Left lung (tissue), 10 donors: ENCODE measurements around the gene ALDH3A1. TPM values are rescaled to one million over a fixed set of nuclear protein-coding genes. Genes with fewer than 3 reads are reported as not detected.
A peak's percentile ranks its signal among the peaks of the same experiment; 100 is the strongest.

Experiments
- ATAC-seq: fragments of 200-7000 bp; cut with Tn5 transposase; one replicate; pipeline ENCODE4 v1.9.1; 2020; ENCODE audit warnings: moderate library complexity
- DNase-seq, 4 donors: peaks; one replicate each; pipeline ENCODE4 v3.0.0-alpha.2; 2013 to 2020
- H3K27ac ChIP-seq, 2 donors: fragments of 200-600 bp; sonication (generic) in 1 of 2; one replicate each; pipeline versions ENCODE4 v1.5.0 to v1.8.0; 2020 to 2021
- H3K27me3 ChIP-seq, 2 donors: fragments of 200-600 bp; sonication (generic) in 1 of 2; one replicate each; pipeline versions ENCODE4 v1.5.0 to v1.8.0; 2020 to 2021
- H3K36me3 ChIP-seq, 2 donors: fragments of 200-600 bp; sonication (generic) in 1 of 2; one replicate each; pipeline versions ENCODE4 v1.5.0 to v1.8.0; 2020 to 2021
- H3K4me1 ChIP-seq, 2 donors: fragments of 200-600 bp; one replicate each; pipeline ENCODE4 v1.8.0; 2021
- H3K4me3 ChIP-seq, 2 donors: fragments of 200-600 bp; sonication (generic) in 1 of 2; one replicate each; pipeline versions ENCODE4 v1.5.0 to v1.8.0; 2020 to 2021; ENCODE audit warnings: mild to moderate bottlenecking in 1 of 2
- H3K9me3 ChIP-seq, 2 donors: fragments of 200-600 bp; sonication (generic) in 1 of 2; one replicate each; pipeline versions ENCODE4 v1.5.0 to v1.8.0; 2020 to 2021
- CTCF ChIP-seq, 2 donors: fragments of 200-600 bp; sonication (generic) in 1 of 2; IDR thresholded peaks; one replicate each; pipeline versions ENCODE4 v1.5.0 to v1.8.0; 2021; ENCODE audit warnings: antibody characterized with exemption in 2 of 2
- intact Hi-C, 2 donors: fragments of 100-400 bp; cut with DNase I; formaldehyde crosslinking; loops; one replicate each; pipeline versions ENCODE4 v1.11.2 to v1.14.2; 2022
- polyA plus RNA-seq, 6 donors: library from polyadenylated mRNA; unstranded; fragments of 120-200 nt; gene quantifications; one replicate each; pipeline ENCODE4 v1.2.1, GENCODE V29; 2013; ENCODE audit not compliant: insufficient read length in 6 of 6
- total RNA-seq, 2 donors: library from RNA; stranded (reverse); fragmentation: NEBNext Ultra II Directional; extraction: Animal tissue kit (Norgen Biotek cat#: 25700); gene quantifications; one replicate each; pipeline ENCODE4 v1.2.1, GENCODE V29; 2021
- donor health status: DM: no; HTN: yes; CAD: no.
- donor health status: DM: no; HTN: no; CAD: no.

Gene ALDH3A1
- total and polyA plus RNA-seq, 8 donors = 0.41 to 4.7 (median 0.68) TPM

DNA sequence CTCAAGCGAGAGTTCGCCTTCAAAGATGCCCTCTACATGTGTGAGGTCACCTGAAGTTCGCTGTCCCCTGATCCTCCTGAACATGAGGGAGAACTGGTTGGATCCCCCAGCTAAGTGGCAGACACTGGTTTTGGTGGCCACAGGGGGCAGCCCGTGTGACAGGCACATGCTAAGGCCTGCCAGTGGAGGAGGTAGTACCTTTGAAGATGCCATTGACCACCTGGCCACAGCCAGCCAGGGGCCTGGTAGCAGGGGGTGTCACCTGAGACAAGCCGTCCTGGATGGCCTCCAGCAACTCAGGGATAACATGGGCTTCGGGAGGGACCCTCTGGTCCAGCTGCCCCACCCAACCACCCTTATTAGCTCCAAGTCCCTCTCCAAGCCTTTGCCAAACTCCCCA is 7.3 kb upstream of the ALDH3A1 start:
- Histone ChIP-seq H3K36me3 (no peaks in the 10 kb centered on the region), H3K9me3 (no peaks in the 10 kb centered on the region), H3K4me1 (peaks cover 0 to 15% of the 10 kb centered on the region in 2 donors), H3K27me3 (no peaks in the 10 kb centered on the region), H3K27ac (no peak overlapping the region), H3K4me3 (no peak overlapping the region)
- intact Hi-C loops = no loop called here
- TF ChIP-seq CTCF (IDR thresholded peaks at IDR 0.05) = no peak
- DNase-seq = no peak
- no peak for ATAC-seq

- Histone ChIP-seq H3K27ac (peak overlapping the region in 1 of 2 donors; percentile 57), H3K27me3 (no peaks in the 10 kb centered on the region), H3K9me3 (no peaks in the 10 kb centered on the region), H3K4me3 (no peak overlapping the region), H3K4me1 (peaks cover 0 to 15% of the 10 kb centered on the region in 2 donors), H3K36me3 (no peaks in the 10 kb centered on the region)
- intact Hi-C loops = no loop called here
- peak; percentile 31 to 50 for TF ChIP-seq CTCF (IDR thresholded peaks at IDR 0.05)
- ATAC-seq = peak; percentile 79
- peak in 1 of 4 donors; percentile 79 for DNase-seq
Measured at GRCh38 chr17:19753661-19754463, 5.8 kb upstream of the ALDH3A1 start.

DNA sequence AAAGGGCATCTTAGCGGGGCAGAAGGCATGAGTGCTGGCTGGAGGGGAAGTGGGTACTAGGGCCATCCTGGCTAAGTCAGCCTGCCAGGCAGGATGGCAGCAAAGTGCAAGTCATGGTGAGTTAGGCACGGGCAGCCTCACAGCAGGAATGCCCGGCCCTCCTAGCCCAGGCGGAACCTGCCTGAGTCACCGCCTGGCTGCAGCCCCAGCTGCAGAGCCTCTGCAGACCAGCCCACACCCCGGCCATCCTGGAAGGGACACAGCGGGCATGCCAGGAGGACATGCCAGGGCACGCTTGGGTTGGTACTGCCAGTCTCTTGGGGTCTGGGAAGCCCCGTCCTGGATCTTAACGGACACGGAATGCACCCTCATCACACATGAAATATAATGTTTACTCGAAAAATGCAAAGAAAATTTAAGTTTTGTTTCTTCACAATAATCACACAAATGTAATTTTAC is 5.0 kb upstream of the ALDH3A1 start:
- Histone ChIP-seq H3K27me3 (no peaks in the 10 kb centered on the region), H3K27ac (peak overlapping the region in 1 of 2 donors; percentile 57), H3K4me3 (no peak overlapping the region), H3K36me3 (no peaks in the 10 kb centered on the region), H3K9me3 (no peaks in the 10 kb centered on the region), H3K4me1 (peaks cover 0 to 15% of the 10 kb centered on the region in 2 donors)
- intact Hi-C loops = no loop called here
- ATAC-seq (peak; percentile 90), DNase-seq (peak in 2 of 4 donors; percentile 80 to 92)
- no peak for TF ChIP-seq CTCF (IDR thresholded peaks at IDR 0.05)

DNA sequence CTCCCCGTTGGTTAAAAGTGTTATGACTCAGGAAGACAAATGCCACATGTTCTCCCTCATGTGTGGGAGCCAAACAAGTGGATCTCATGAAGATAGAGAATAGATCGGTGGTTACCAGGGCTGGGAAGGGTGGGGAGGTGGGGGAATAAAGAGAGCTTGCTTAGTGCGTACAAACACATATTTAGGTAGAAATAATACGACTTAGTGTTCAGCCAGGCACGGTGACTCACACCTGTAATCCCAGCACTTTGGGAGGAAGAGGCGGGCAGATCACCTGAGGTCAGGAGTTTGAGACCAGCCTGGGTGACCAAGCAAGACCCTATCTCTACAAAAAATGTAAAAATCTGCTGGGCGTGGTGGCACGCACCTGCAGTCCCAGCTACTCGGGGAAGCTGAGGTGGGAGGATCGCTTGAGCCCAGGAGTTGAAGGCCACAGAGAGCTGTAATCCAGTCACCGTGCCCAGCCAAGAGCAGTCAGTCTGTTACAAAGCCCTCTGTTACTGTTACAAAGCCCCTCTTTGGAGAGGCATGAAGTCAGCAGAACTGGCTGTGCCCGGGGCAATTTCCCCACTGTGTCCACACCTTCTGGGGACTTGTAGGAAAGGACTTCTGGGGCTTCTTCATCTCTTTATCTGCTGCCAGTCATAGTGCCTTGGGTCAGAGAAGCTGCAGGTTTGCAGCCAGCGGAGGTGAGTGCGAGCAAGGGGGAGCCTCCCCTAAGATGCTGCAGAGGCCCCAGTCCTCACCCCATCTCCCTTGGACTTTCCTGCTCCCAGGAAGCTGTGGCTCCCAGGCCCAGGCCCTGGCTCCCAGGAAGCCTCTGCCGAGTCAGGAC is 4.3 kb upstream of the ALDH3A1 start:
- Histone ChIP-seq H3K9me3 (no peaks in the 10 kb centered on the region), H3K4me1 (peaks cover 0 to 18% of the 10 kb centered on the region in 2 donors), H3K4me3 (no peak overlapping the region), H3K27ac (peak overlapping the region in 1 of 2 donors; percentile 57), H3K27me3 (no peaks in the 10 kb centered on the region), H3K36me3 (no peaks in the 10 kb centered on the region)
- intact Hi-C loops = no loop called here
- DNase-seq = no peak
- TF ChIP-seq CTCF (IDR thresholded peaks at IDR 0.05) = no peak
- peak; percentile 1 for ATAC-seq

DNA sequence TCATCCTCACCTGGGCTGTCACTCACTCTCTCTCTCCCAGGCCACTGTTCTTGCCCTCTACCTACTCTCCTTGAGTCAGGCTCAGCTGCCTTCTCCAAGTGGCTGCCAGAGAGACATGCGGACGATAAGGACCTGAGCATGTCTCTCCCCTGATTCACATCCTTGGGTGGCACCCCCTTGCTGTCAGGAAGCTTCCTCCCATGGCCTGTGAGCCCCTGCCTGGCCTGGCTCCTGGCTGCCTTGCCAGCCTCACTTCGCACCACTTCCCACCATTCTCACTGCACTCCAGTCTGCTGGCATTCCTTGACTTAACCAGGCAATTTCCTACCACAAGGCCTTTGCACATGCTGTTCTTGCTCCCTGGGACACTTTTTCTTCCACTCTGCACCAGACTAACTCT is 2.7 kb upstream of the ALDH3A1 start:
- Histone ChIP-seq H3K9me3 (no peaks in the 10 kb centered on the region), H3K36me3 (no peaks in the 10 kb centered on the region), H3K4me1 (peaks cover 0 to 18% of the 10 kb centered on the region in 2 donors), H3K4me3 (no peak overlapping the region), H3K27me3 (no peaks in the 10 kb centered on the region), H3K27ac (no peak overlapping the region)
- intact Hi-C loops = no loop called here
- ATAC-seq = no peak
- no peak for TF ChIP-seq CTCF (IDR thresholded peaks at IDR 0.05)
- no peak for DNase-seq
